Fibroblast of skin of right quadriceps (primary cell): ENCODE measurements around the gene COBLL1.

ENCODE experiments used
- DNase-seq: peaks from one replicate; pipeline ENCODE4 v3.0.0-alpha.2; 2013

The COBLL1 gene

GRCh38 chr2:164747783-164748433 is 93.7 kb downstream of the COBLL1 start:
- DNase-seq: no peak

DNA sequence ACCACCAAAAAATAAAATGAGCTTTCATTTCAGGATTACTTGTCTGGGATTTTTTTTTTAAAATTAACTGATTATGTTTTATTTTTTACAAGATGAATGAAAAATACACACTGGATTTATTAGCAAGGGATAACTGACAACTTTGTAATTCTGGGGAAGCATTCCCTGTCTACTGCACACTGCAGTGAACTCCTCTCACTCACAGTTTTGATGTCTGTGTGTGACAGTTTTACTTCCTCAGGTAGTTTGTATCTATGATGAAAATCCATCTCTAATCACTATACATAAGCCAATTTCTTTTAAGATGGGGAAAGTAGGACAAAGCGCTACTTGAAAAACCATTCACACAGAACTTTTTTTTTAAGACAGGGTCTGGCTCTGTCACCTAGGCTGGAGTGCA is 94.5 kb downstream of the COBLL1 start:
- no peak for DNase-seq

DNA sequence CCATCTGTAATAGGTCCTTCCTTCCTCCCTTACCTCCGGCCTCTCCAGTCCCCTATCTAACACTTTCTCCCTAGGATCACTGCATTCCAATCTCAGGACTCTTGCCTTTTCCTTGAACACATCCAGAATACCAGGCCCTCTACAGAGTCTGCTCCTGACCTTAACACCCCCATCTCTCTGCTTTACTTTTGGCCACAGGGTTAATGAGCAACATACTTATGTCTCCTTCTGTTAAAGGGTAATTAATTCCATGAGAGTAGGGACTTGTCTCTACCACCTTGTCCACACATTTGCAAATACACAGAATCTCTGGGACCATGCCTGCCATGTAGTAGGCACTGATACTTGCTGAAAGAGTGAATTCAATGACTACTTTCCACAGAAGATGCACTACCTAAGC is 94.9 kb downstream of the COBLL1 start:
- no peak for DNase-seq

GRCh38 chr2:164745012-164745797 is 96.4 kb downstream of the COBLL1 start:
- DNase-seq: peak; percentile 10

GRCh38 chr2:164742738-164743317 is 98.8 kb downstream of the COBLL1 start:
- no peak for DNase-seq

- DNase-seq: peak; percentile 64
These were observed 101.7 kb downstream of the COBLL1 start for GRCh38 chr2:164739966-164740365.

DNA sequence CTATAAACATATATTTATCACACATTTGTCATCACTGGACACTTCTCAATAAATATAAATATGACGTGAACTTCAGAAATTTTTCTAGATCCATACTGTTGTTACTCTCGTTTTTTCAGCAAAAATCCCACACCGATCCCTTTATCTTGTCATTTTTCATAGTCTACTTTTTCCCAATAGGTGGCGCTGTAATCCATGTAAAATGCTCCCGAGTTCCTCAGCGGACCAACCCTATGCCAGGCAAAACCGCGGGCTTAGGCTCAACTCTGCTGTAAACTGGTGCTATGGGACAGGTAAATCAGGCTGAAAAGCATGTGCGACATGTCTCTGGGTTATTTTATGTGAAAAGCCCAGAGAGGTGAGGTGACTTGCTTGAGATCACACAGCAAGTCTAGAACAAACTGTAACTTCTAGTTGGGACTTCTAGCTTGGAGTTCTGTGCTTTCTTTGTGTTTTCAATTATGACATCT is 104.0 kb downstream of the COBLL1 start:
- DNase-seq: peak; percentile 58

DNA sequence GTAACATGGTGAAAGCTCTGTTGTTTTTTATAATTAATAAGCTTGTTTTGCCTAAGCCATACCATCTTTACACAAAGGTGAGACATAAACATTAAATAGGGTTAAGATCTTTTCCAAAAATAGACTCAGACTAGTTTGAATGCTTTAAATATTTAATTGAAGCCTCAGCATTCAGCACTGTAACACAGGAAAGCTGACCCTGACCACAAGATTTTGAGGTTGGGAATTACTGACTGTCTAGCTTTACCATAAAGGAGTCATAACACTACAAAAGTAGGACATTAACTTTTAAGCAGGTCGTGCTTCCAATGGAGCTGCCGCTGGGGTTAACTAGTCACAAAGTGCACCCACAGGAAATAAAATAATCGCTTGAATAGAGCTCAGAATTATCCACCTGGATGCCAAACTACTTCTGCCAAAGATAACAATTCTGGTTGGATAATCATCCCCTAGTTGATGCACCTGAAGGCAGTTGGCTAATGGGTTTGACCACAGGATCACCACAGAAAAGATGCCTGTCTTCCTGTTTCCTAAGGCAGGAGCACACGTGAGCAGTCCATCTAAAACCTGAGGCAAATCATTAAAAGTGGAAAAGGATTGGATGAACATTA is 106.2 kb downstream of the COBLL1 start:
- peak; percentile 32 for DNase-seq

GRCh38 chr2:164734196-164734595 is 107.4 kb downstream of the COBLL1 start:
- no peak for DNase-seq

- no peak for DNase-seq
These were observed 116.1 kb downstream of the COBLL1 start for GRCh38 chr2:164725542-164725941.

- no peak for DNase-seq
These were observed 118.8 kb downstream of the COBLL1 start for GRCh38 chr2:164722616-164723338.

DNA sequence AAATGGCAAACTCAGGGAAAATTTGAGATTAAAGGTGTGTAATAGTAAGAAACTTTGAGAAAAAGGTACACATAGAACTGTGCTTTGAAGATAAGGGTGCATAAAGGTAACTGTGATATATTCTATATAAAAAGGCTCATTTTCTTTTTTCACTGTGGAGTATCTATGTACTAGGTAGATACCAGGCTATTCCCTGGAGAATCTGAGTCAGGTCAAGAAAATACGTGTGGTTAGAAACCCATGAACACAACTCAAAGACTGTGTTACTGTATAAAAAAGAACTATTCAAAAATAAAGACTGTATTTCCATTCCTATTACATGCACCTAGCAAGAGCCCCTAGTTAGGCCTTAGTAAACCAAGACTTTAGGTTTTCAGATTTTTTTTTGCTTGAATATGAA is 120.2 kb downstream of the COBLL1 start:
- DNase-seq: no peak

- no peak for DNase-seq
These were observed 121.4 kb downstream of the COBLL1 start for GRCh38 chr2:164719996-164720941.

DNA sequence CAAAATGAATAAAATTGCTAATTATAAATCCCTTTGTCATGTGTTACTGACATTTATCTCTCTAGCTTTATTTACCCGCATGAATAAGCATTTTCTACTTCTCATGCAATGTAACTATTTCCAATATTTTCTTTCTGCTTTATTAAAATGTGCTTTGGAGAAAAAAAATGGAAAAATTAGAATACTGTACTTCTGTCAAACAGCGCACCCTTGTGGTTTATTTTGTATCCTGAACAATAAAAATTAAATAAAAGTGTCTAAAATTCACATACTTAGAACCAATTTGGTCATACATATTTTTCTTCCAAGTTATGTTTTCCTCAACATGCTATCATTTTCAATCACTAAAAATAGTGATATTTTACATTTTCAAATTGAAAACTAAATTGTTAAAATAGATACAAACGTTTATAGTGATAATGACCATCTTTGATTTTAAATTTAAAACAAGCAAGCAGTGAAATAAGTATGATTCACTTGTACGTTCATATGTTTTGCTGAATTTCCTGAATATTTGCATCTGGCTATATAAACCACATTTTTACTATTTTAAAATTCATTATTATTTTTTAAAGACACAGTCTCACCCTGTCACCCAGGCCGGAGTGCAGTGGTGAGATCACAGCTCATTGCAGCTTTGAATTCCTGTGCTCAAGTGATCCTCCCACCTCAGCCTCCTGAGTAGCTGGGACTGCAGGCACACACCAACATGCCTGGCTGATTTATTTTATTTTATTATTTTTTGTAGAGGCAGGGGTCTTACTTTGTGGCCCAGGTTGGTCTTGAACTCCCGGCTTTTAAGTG is 124.4 kb downstream of the COBLL1 start:
- DNase-seq: peak; percentile 38

DNA sequence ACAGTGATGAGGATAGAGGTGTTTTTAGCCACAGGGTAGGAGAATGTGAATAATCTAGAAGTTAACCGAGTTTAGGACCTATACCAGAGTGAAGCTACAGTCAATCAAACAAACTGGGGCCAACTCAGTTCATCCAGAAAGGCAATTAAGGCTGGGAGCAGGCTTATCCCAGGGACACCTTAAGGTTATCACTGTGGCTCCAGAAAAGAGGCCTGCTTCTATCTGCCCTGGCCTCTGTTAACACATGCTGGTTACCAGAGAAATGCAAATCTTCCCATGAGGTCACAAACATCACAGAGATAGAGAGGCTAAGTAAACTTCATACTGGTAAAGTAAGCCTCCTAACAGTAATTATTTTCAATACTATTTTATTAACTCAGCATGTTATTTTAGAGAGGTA is 127.2 kb downstream of the COBLL1 start:
- DNase-seq: no peak

DNA sequence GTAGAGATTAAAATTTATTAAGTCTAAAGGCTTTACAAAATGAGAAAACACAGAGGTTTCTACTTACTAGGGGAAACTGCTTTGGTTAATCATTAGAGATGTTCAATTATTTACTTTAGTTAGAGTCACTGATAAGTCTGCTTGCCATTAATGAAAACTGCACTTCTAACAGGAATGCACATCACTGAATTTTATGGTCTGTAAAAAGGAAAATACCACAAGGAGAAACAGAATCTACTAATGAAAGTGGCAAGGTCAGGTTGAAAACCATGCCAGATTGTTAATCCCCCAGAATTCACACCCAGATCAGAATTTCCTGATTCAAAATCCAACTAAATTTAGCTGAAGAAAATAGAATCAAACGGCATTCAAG is 129.9 kb downstream of the COBLL1 start:
- DNase-seq: no peak

- no peak for DNase-seq
These were observed 130.5 kb downstream of the COBLL1 start for GRCh38 chr2:164710837-164711765.

DNA sequence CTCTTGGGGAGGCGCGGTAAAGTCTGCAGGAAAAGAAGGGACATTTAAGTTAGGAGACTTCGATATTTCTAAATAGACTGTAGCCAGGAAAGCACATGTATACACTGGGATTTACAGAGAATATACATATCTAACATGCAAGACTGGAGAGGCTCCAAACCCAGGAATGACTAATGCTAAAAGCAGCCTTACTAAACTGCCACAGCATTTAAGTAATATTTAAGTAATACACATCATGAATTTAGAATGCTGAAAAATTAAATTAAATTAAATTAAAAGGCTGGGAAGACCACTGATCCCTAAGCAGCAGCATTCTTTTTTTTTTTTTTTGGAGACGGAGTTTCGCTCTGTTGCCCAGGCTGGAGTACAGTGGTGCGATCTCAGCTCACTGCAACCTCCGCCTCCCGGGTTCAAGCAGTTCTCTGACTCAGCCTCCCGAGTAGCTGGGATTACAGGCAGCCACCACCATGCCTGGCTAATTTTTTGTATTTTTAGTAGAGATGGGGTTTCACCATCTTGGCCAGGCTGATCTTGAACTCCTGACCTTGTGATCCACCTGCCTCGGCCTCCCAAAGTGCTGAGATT is 131.3 kb downstream of the COBLL1 start:
- DNase-seq: peak; percentile 83

- peak; percentile 92 for DNase-seq
These were observed 135.1 kb downstream of the COBLL1 start for GRCh38 chr2:164706522-164706921.
